Left forelimb (tissue), 1 donor: ENCODE results near the gene APOC1.
"Not testable (repeated sequence)": the region's sequence is repeated elsewhere in the genome, so short reads cannot be mapped to it uniquely, and the experiment has no call there.

Experiments used
- DNase-seq: peaks from one replicate; pipeline ENCODE4 v3.0.0-alpha.2; 2018; ENCODE audit warnings: low spot score

APOC1 gene

GRCh38 chr19:44914433-44915206 lies at the start of gene APOC1:
TSS of gene APOC1 (plus strand) at chr19:44914608. CDS start at chr19:44914892, 284 bp downstream.
- peak; percentile 91 for DNase-seq

- DNase-seq, result no peak
Observed at GRCh38 chr19:44865196-44865767, 49.1 kb upstream of the APOC1 start.

GRCh38 chr19:44866664-44867063 lies 47.7 kb upstream of the APOC1 start:
- DNase-seq, result no peak

- DNase-seq, result no peak
Observed at GRCh38 chr19:44867578-44867977, 46.8 kb upstream of the APOC1 start.

GRCh38 chr19:44869733-44870470 lies 44.5 kb upstream of the APOC1 start:
- no peak for DNase-seq

GRCh38 chr19:44871809-44872208 lies 42.6 kb upstream of the APOC1 start:
- DNase-seq, result no peak

GRCh38 chr19:44872661-44873060 lies 41.7 kb upstream of the APOC1 start:
- DNase-seq, result no peak

GRCh38 chr19:44874317-44874716 lies 40.1 kb upstream of the APOC1 start:
- no peak for DNase-seq

- no peak for DNase-seq
Observed at GRCh38 chr19:44875666-44876451, 38.5 kb upstream of the APOC1 start.

- DNase-seq, result no peak
Observed at GRCh38 chr19:44876930-44877535, 37.4 kb upstream of the APOC1 start.

- DNase-seq, result no peak
Observed at GRCh38 chr19:44878120-44878865, 36.1 kb upstream of the APOC1 start.

- no peak for DNase-seq
Observed at GRCh38 chr19:44879309-44880065, 34.9 kb upstream of the APOC1 start.

GRCh38 chr19:44882063-44882462 lies 32.3 kb upstream of the APOC1 start:
- DNase-seq, result no peak

GRCh38 chr19:44882619-44883397 lies 31.6 kb upstream of the APOC1 start:
- DNase-seq, result not testable (repeated sequence)

GRCh38 chr19:44883922-44884321 lies 30.5 kb upstream of the APOC1 start:
- DNase-seq, result no peak

GRCh38 chr19:44884566-44884965 lies 29.8 kb upstream of the APOC1 start:
- no peak for DNase-seq

- DNase-seq, result no peak
Observed at GRCh38 chr19:44886141-44886540, 28.3 kb upstream of the APOC1 start.

- DNase-seq, result no peak
Observed at GRCh38 chr19:44887648-44888047, 26.8 kb upstream of the APOC1 start.

- not testable (repeated sequence) for DNase-seq
Observed at GRCh38 chr19:44888335-44888734, 26.1 kb upstream of the APOC1 start.
